GM12891 (cell line): ENCODE measurements around the gene IRX4.

Source experiments
- PAX5 ChIP-seq: IDR thresholded peaks from 2 replicates; pipeline ENCODE4 v1.6.1; 2011; ENCODE audit warnings: low read length, moderate library complexity, mild to moderate bottlenecking; ENCODE audit not compliant: insufficient read depth, severe bottlenecking
- POLR2A ChIP-seq: IDR thresholded peaks from 2 replicates; pipeline ENCODE4 v1.6.1; 2011; ENCODE audit warnings: low read depth, low read length, control low read depth
- POLR2AphosphoS5 ChIP-seq: IDR thresholded peaks from 2 replicates; pipeline ENCODE4 v1.6.1; 2011; ENCODE audit warnings: low read depth, low read length, control low read depth
- SPI1 ChIP-seq: IDR thresholded peaks from 2 replicates; pipeline ENCODE4 v1.6.1; 2011; ENCODE audit warnings: low read depth, low read length, control low read depth
- TAF1 ChIP-seq: IDR thresholded peaks from 2 replicates; pipeline ENCODE4 v1.6.1; 2011; ENCODE audit warnings: low read depth, low read length, control low read depth

- no peak for TF ChIP-seq POLR2A
- TF ChIP-seq TAF1, result no peak
- no peak for TF ChIP-seq POLR2AphosphoS5
- TF ChIP-seq PAX5, result no peak
- TF ChIP-seq SPI1, result no peak
Measured at GRCh38 chr5:1855075-1855474, 27.6 kb downstream of the IRX4 start.
